ENCODE results near the gene GPC5. TPM values are rescaled to one million over a fixed set of nuclear protein-coding genes. Genes with fewer than 3 reads are reported as not detected.

The GPC5 gene
- total and polyA plus RNA-seq, 2 of the 8 experiments (the other 6 are each of a cell fraction or from before 2014, with no cell fraction given): 0.20 to 0.39 TPM

- Histone ChIP-seq H3K79me1 (ENCODE audit: low read depth, low read length) (no peaks in the 10 kb centered on the region), H3K23me2 (ENCODE audit: low read depth, low read length) (no peaks in the 10 kb centered on the region; the same call in 1 of the 2 replicates), H3K14ac (ENCODE audit: insufficient read length) (peak overlapping the region; percentile 61), H3K27ac (ENCODE audit: low read depth, low read length) (no peak overlapping the region), H2BK120ac (replicated peaks; ENCODE audit: low read depth, low read length) (no peak overlapping the region), H3K4ac (replicated peaks; ENCODE audit: insufficient read length, low read depth, low read length) (no peak overlapping the region), H3K79me2 (ENCODE audit: control insufficient read depth in 1 of 2, insufficient read depth in 2 of 2, low read length in 2 of 2) (no peaks in the 10 kb centered on the region), H2BK15ac (ENCODE audit: low read length) (no peak overlapping the region), H4K8ac (ENCODE audit: extremely low read depth, insufficient read depth, low read length) (no peak overlapping the region), H4K20me1 (replicated peaks in 1 of 2; ENCODE audit: control insufficient read depth in 1 of 2, insufficient read depth in 2 of 2, low read length in 2 of 2) (no peaks in the 10 kb centered on the region), H2BK20ac (ENCODE audit: low read length) (no peak overlapping the region), H3K9me3 (ENCODE audit: insufficient read depth in 2 of 2, low read depth in 1 of 2, low read length in 1 of 2) (no peaks in the 10 kb centered on the region), H4K91ac (replicated peaks; ENCODE audit: insufficient read length, low read length) (no peak overlapping the region), H2AFZ (ENCODE audit: low read length) (no peak overlapping the region), H3K9ac (replicated peaks in 1 of 4; ENCODE audit: extremely low read depth in 1 of 4, low read depth in 3 of 4, low read length in 3 of 4) (no peak overlapping the region), H3K4me1 (replicated peaks in 1 of 4; ENCODE audit: control insufficient read depth in 3 of 4, insufficient read depth in 4 of 4, low read length in 3 of 4) (no peaks in the 10 kb centered on the region; a peak in 1 of 7 replicates), H3K36me3 (ENCODE audit: control insufficient read depth in 2 of 4, insufficient read depth in 4 of 4, low read length in 3 of 4) (no peaks in the 10 kb centered on the region), H2BK12ac (ENCODE audit: low read depth, low read length) (no peak overlapping the region), H3K56ac (replicated peaks; ENCODE audit: insufficient read length, low read depth, low read length) (no peak overlapping the region), H3K27me3 (replicated peaks in 1 of 4; ENCODE audit: control insufficient read depth in 3 of 4, extremely low read depth in 1 of 4, insufficient read depth in 3 of 4, low read length in 3 of 4) (no peaks in the 10 kb centered on the region), H3K18ac (ENCODE audit: extremely low read depth, low read length) (no peak overlapping the region), H2AK5ac (ENCODE audit: low read depth, low read length) (no peak overlapping the region), H3K4me2 (ENCODE audit: insufficient read depth in 1 of 2, low read depth in 2 of 2, low read length in 2 of 2) (no peak overlapping the region), H3K23ac (ENCODE audit: insufficient read length) (no peak overlapping the region), H2BK5ac (ENCODE audit: low read depth, low read length) (no peak overlapping the region), H3K4me3 (ENCODE audit: extremely low read depth in 1 of 4, insufficient read depth in 2 of 4, low read depth in 3 of 4, low read length in 4 of 4) (no peak overlapping the region), H4K5ac (ENCODE audit: insufficient read length, low read depth, low read length) (no peak overlapping the region)
- POLR2A ChIA-PET (ENCODE audit: partially characterized antibody): no interaction called here
- TF ChIP-seq FOSL1 (IDR thresholded peaks at IDR 0.05; ENCODE audit: insufficient read depth, low read depth, low read length): no peak
- TF ChIP-seq TBP (IDR thresholded peaks at IDR 0.05; ENCODE audit: low read depth, low read length): no peak
- TF ChIP-seq CBX8 (IDR thresholded peaks at IDR 0.05; ENCODE audit: borderline replicate concordance, low read depth, low read length): no peak
- no peak for TF ChIP-seq TAF7 (optimal IDR thresholded peaks at IDR 0.05; ENCODE audit: borderline replicate concordance, low read depth, low read length)
- TF ChIP-seq SIX5 (IDR thresholded peaks at IDR 0.05; ENCODE audit: low read depth, low read length): no peak
- TF ChIP-seq POU5F1 (IDR thresholded peaks at IDR 0.05; ENCODE audit: low read depth, low read length): no peak
- TF ChIP-seq TCF12 (IDR thresholded peaks at IDR 0.05; ENCODE audit: low read depth, low read length): no peak
- WGBS, 2 experiments (ENCODE audit: extremely low coverage in 1 of 2, insufficient coverage in 1 of 2, insufficient read length in 1 of 2, insufficient replicate concordance in 2 of 2, low coverage in 1 of 2, low lambda C conversion rate in 2 of 2, missing lambda C conversion rate in 1 of 2): 100% methylated on average over 2 of the region's 2 CpGs; no CpG with 5 or more reads in 1 of the 2 experiments
- CTCF ChIA-PET (ENCODE audit: partially characterized antibody): no interaction called here
- DNase-seq (ENCODE audit: low read depth in 1 of 2, low spot score in 2 of 2): no peak
- no peak for FAIRE-seq
These were observed 1443.7 kb downstream of the GPC5 start for GRCh38 chr13:92842145-92842544.

Data from H1 (cell line).